NCI-H187 treated with DMSO at 0.1 percent for 48 hours (cell line): ENCODE data around the gene RNF175.

ENCODE experiments used
- DNase-seq: peaks from one replicate; lab custom pipeline; 2025; lab: John Stamatoyannopoulos, UW

Gene RNF175

DNA sequence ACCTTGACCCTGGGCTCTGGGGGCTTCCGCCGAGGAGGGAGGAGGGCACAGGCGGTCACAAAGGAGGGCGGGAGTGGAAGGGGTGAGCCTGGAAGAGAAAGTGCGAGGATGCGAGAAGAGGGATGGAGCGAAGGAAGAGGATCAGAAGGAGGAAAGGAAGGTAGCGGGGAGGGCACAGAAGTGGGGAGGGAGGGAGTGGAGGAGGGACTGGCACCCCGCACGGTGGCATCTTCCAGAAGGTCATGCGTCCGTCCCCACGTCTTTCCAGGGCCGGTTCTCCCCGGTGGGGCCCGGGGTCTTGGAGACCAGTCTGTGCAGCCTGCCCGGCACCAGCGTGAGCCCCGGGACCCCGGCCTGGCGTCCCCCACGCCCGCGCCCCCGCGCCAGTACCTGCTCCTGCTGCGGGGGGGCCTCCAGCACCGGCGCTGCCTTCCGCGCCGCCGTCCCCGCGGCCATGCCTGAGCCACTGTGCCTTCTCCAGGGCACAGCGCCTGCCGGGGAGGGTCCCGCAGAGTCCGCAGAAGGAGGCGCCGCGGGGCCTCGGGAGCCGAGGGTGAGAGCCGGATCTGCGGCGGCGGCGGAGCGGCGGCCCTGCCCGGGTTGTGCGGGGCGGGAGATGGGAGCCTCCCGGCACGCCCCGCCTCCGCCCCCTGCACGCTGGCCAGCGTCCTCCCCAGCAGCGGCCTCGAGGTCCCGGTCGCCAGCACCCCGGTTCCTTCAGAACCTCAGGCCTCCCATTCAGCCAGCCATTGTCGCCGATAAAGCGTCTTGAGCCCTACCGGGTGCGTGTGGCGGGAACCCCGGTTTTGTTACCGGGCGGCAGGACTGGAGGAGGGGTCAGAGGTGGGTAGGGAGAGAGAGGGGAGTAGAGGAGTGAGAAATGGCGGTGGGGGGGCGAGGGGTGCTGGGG lies at the start of gene RNF175:
TSS of gene RNF175 (minus strand) at position 618 of the 910 bp plus-strand sequence. CDS start at position 456, 162 bp downstream.
- DNase-seq = no peak

DNA sequence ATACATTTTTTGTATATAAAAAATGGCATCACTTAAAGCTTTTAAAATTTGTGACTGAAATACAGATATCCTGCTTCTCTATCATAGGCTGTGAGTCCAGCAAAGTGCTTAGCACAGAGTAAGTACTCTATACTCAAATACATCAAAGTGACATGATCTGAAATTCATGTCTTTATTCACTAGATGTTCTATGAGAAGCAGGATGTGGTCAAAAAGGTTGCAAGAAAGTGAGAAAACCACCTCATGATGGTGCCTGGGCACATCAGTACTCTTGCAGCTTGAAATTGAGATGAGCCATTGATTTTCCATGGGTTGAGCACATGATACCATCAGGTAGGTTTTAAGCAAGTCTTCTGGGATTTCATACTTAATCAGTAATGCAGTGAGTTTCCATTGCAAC lies 49.5 kb upstream of the RNF175 start:
- no peak for DNase-seq

DNA sequence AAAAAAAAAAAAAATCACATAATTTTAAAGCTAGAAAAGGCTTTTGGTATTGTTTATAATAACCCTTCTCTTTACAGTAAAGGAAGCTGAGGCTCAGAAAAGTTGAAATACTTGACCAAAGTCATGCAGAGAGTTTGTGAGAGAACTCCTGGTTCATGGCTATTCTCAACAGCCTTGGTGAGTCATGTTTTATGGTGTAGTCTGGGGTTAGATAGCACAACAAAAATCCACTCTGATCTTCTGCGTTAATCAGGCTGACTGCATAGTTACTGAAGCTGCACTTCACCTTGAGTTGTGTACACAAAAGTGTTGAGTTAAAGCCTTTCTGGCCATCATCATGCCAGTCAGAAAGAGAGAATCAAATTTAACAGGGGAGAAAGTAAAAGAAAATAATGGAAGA lies 48.4 kb upstream of the RNF175 start:
- no peak for DNase-seq

DNA sequence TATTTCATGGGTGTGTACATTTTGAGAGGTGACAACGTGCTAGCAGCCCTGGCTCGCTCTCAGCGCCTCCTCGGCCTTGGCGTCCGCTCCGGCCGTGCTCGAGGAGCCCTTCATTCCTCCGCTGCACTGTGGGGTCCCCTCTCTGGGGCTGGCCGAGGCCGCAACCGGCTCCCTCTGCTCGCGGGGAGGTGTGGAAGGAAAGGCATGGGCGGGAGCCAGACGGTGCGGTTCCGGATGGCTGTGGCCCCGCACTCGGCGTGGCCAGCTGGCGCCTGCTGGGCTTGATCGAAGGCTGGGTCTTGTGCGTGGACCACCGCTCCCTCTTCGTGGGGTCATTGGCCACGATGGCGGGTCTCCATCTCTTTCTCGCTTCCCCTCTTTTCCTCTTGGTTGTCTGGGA lies 46.2 kb upstream of the RNF175 start:
- DNase-seq = no peak

DNA sequence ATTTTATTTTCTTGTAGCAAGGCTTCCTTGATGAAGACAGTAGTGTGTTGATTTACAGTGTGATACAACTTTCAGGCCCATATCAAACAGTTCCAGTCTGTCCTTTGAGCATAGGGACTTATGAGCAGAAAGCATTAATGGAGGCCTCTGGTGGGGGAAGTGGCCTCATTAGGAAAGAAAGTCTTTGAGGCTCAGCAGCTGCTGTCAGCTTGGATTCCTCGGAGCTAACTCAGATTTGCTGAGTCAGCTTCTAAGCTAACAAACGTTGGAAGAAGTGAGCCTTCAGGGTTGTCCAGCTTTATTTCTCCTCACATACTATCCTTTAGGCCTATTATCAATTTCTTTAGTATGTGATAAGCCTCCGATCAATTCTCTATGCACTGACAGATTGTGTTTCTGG lies 44.9 kb upstream of the RNF175 start:
- no peak for DNase-seq

DNA sequence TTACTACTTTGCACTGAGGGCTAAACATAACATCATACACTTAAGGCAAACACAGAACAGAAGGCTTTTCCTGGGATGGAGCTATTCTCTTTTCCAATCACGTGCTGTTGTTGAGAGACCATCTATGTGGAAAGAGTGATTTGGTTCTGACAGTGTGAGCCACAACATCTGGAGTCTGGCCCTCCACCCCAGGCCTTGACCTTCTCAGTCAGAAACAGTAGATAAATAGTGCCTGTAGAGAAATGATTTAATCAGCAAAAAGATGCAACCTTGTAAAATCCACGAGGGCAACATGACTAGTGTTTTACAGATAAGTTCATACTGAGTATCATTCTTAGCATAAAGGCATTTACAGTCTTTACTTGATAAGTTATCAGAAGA lies 39.9 kb upstream of the RNF175 start:
- no peak for DNase-seq

DNA sequence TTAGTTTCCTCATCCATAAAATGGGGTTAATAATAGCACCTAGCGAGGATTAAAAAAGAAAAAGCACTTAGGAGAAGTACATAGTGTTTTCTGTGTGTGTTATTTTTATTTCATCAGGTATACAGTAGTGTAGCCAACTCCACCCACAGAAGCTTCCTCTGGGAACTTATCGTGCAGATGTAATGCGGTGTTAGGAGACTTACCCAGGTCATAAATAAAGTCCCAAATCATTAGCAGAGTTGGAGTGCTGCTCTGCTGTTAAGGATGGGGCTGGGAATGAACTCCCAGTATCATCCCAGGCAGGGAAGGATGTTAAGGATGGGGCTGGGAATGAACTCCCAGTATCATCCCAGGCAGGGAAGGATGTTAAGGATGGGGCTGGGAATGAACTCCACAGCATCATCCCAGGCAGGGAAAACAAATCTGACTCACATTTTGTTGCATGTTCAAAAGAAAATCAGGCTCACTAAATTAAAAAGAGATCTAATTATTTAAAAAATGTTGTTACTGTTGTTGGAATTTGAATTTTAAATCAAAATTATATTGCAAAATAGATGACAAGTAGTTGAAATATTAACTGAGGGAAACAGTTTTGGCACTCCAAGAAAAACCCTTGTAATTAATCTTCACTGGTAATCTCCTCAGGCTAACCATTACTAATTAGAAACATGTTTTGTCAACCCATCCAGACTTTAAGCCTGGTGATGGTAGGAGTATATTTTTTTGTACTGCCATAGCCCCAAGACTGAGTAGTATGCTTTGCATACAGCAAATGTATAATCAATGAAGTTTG lies 39.3 kb upstream of the RNF175 start:
- no peak for DNase-seq

DNA sequence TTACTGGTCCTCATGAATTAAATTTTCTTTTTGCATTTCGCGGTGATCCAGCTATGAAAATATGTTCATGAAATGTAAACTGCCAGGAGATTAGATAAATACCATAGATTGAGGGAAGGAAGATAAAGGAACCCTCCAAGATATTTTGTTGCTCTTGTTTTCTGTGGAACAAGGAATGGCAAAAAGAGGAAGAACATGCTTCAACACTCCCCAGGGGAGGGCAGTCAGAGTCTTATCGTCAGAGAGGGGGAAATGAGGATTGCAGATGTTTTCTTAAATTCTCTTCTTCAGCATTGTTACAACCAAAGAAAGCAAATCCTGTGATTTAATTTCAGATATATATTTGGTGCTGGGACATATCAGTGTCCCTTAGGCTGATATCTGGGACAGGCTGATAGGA lies 38.6 kb upstream of the RNF175 start:
- DNase-seq = no peak

DNA sequence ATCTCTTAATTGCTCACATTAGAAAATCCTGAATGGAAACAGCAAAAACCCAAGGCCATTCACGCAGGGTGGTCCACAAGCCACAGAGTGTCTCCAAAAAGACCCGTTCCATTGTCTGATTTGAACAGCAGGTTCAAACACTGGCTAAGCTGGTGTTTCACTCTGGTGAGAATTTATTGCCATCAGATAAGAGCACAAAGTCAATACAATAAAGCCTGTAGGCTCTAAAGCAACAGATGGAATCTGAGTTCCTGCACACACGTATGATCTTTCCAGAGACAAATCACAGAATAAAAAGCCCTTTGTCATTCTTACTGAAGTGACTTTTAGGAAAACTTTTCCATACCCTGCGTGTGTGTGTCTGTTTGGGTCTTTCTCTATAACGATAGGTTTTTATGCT lies 34.2 kb upstream of the RNF175 start:
- no peak for DNase-seq

DNA sequence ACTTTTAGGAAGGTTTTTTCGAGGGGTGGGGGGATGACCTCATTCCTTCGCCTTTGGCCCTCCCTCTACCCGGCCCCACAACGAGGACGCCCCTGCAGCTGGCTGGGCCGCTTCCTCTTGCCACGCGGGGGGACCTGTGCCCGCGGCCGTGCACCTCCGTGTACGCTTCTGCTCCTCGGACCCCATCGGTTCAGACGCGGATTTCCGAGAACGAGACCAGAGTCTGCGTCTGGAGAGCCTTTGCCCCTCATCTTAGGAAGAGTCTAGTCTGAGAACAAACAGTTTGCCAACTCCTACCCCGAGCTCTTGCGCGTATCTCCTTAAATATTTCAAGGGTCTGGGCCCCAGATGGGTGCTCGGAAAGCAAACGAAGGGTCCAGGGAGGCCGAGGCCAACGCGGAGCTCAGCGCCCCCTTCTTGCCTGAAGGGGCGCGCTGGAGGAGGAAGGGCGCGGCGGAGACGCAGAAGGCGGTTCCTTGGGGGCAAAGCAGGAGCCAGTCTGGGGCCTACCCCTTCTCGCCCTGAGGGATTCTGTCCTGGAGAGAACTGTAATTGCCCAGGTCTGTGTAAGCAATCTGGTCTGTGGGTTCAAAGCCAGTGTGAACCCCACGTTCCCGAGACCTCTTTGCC lies 32.9 kb upstream of the RNF175 start:
- no peak for DNase-seq

DNA sequence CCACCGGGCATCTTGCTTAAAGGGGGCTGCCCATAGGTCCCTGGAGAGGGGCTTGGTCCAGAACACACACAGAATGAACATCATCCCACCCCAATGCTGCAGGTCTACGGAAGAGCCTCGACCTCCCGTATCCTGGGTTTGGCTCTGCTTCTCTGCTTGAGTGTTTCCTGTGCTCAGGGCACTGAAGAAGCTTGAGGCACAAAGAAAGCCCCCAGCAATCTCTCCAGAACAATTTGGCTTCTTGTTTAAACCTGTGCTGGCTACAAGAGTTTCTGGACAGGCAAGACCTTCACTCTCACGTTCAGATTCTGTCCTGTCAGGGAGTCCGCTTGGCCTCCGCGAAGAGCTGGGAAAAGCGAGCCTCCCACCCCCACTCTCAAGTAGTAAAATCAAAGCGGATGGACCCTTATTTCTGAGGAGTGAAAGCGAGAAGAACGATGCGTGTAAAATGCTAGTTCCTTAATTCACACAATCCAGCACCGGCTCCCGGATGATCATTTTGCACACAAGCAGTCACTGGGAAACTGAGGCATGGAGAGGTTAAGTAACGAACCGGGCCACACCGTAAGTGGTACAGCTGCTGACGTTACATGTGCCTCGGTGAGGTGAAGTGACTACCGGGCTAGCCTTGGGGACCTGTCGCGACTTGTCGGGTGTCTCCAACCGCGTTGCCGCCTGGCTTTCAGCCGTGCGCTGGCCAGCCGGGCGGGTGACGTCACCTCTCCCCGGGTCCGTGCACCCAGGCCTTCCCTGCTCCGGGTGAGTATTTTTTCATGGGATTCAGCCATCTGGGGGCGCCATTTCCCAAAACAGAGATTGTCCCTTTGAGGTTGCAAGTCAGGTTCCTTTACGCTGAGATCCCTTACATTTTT lies 32.2 kb upstream of the RNF175 start:
- no peak for DNase-seq

DNA sequence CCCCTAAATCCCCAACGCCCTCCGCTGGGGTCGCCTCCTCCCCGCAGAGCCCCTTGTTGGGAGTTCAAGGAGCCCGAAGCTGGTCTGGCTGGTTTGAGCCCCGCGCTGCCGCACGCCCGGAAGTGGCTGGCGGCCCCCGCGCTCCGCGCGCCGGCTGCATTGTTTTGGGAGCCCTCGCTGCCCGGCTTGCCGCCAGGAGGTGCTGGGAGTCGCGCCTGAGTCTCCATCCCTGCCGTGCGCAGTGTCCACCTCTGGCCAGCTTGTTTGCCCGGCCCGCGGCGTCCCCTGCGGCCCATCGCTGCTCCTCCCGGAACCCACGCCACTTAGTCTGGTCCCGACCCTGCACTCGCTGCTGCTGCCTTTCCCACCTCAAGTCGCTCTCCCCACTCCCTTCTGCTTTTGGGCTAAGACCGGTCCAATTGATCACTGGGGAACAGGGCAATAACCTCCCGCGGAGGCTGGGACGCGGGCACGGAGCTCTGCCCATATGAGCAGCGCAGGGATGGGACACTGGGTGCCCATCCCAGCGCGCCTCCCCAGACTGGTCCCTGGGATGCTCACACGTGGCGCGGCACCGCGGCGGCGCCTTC lies 31.2 kb upstream of the RNF175 start:
- no peak for DNase-seq

DNA sequence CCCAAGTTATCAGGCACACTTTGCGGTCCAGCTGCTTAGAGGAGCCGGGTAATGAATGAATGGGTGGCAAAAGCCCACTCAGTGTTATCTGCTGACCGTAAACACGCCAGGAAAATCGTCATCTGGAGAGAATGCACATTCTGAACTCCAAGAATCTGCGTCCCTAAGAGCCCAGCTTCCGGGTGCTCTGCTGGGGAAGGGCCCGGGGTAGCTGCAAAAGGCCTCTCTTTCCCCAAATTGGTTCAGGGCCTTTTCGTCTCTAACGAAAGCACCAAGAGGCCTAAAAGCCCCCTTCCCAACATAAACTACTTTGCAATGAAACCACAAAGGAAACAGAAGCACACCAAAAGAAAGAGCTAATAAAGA lies 30.7 kb upstream of the RNF175 start:
- DNase-seq = no peak

DNA sequence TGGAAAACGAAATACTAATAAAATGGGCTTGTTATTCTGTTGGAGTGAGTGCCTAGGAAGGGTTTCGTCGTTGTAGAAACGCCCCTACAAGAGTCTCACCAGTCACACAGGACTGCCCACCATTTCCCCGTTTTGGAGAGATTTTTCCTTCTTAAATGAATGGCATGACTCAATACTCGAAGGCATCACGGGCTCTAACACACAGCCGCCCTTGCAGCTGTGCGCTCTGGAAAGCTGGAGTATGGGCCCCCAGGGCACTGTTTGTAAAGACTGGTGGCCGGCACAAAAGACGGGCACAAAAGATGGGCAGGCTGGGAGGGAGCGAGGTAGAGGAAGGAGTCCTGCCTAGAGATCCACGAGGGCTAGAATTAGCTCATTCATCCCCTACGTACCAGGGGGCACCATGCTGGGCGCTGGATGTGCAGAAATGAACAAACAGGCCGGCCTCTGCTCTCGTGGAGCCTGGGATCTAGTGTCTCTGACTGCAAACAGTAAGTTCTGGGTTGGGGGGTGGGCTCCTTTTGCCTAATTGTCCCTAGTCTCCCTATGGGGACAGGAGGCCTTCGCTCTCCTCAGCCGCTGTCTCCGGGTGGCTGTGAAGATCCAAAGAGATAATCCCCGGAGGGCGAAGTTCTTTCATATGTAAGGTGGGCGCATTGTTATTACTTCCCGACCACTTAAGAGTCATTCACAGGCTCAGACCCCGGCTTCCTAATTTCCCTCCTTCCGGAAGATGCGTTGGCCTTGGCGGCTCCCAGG lies 30.1 kb upstream of the RNF175 start:
- DNase-seq = no peak

DNA sequence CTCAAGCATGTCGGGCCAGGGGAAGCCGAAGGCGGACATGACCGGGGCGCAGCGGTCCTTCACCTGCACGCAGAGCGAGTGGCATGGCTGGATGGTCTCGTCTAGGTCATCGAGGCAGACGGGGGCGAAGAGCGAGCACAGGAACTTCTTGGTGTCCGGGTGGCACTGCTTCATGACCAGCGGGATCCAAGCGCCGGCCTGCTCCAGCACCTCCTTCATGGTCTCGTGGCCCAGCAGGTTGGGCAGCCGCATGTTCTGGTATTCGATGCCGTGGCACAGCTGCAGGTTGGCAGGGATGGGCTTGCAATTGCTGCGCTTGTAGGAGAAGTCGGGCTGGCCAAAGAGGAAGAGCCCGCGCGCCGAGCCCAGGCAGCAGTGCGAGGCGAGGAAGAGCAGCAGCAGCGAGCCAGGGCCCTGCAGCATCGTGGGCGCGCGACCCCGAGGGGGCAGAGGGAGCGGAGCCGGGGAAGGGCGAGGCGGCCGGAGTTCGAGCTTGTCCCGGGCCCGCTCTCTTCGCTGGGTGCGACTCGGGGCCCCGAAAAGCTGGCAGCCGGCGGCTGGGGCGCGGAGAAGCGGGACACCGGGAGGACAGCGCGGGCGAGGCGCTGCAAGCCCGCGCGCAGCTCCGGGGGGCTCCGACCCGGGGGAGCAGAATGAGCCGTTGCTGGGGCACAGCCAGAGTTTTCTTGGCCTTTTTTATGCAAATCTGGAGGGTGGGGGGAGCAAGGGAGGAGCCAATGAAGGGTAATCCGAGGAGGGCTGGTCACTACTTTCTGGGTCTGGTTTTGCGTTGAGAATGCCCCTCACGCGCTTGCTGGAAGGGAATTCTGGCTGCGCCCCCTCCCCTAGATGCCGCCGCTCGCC lies 28.8 kb upstream of the RNF175 start, which contains the start of gene SFRP2:
TSS of gene SFRP2 (minus strand) at position 671 of the 864 bp plus-strand sequence. CDS start at position 423, 248 bp downstream.
- no peak for DNase-seq

DNA sequence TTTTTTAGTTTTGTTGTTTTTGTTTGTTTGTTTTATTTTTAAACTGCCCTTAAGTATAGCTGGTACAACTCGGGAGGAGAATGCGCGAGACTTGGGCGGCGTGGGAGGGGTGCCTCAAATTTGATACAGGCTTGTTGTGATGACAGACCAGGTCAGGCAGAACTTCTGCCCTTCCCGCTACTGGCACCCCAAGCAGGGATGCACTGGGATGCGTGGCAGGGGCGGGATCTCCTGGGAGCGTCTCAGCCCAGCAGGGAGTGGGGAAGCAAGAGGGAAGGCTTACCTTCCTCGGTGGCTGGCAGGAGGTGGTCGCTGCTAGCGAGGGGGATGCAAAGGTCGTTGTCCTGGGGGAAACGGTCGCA lies 28.2 kb upstream of the RNF175 start:
- DNase-seq = no peak

DNA sequence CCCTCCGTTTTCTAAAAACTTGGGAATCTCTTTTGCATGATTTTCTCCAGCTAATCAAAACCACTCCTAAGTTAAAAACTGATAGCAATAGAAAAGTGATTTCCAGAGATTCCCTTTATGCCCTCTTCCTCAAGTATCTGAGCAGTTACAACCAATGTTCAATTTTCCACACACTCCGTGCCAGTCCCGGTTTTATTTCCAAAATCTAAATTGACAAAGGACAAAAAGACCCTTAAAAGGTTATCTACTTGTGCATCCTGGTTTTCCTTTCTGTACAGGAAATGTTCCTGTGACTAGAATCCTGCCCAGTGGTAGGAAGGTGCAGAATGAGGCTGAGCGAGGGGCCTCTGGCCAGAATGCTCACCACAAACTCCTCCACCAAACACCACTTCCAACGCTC lies 27.8 kb upstream of the RNF175 start:
- no peak for DNase-seq

DNA sequence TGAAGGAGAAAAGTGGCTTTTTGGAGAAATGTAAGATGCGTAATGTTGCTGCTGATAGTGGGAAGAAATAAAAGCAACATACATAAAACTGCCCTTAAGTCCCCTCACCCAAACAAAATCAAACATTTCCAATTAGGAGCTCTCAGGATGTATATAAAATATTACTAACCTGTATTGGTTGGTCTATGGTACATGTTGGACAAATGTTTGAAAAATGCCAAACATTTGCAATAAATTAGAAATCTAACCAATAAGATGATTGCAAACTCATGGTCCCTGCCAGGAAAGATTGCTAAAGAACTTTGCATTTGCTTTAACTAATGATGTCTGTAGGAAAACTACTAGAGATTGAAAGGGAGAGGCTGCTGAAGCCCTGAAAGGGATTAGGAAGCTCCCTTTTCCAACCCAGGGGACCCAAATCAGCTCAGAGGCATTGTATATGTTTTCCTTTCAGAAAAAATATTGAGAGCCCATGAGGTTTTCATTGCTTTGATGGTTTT lies 27.3 kb upstream of the RNF175 start:
- no peak for DNase-seq

DNA sequence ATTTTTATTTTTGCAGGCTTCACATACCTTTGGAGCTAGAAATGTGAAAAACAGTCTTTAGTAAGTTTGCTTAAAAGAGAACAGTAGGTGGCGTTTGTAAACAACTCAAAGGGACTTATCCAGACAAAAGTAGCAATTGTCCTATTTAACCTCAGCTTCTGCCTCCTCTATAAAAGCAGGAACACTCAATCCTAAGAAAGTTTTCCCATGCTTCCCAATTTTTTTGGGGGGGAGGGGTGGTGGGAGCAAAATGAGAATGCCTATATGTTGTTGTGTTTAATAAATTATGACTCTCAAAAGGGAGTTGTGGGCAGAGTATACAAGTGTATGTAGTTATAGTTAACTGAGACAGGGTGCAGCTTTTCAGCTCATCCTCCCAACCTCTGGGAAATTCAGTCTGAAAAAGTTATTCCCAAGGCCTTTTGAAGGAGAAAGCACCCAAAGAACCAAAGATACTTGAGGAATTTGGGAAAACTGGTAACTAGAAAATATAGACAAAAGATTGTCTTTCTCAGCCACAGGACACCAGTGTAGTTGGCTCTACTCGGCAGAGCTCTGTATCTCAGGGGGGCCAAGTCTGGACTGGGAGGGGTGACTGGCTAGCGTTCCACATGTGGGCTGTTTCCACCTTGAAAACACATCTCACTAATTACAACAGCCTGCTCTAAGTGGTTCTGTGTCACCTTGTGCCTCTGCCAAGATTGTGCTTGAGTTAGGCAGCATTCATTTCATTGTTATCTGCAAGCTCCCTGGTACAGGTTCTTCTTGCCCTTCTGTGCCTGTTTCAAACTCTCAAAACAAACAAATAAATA lies 26.3 kb upstream of the RNF175 start:
- no peak for DNase-seq
